ENCODE results near the gene ADAMTS9. TPM values are rescaled to one million over a fixed set of nuclear protein-coding genes. Genes with fewer than 3 reads are reported as not detected.

ADAMTS9 gene
- total and polyA plus RNA-seq, 2 of the 13 experiments (the other 11 are each of a cell fraction or from before 2014, with no cell fraction given) = 0.02 to 0.09 TPM

DNA sequence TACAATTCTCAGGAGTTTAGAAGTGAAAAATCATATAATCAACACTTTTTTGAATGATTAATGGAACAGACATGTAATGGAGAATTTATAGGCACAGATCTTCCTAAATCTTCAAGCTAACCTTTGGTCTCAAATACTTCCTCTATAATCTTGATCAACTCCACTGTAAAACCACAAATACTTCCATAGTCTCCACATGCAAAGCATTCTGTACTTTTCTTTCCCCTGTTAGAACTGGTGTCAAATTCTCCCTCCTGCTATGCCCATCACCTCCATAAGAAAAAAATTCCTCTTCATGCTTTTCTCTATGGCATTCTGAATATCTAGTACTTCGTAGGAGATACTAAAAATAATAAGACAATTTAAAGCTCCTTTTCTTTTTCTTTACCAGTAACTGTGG, 214.3 kb downstream of the ADAMTS9 start:
- in situ Hi-C loops (cut with HindIII; ENCODE audit: extremely low pct_ligation_motif_present, low pct_unique_long_range_greater_than_20kb) (no loop called here), intact Hi-C loops (cut with micrococcal nuclease; ENCODE audit: unreplicated experiment) (no loop called here)
- H3K4me1 ChIP-seq (ENCODE audit: insufficient read depth, low read length) = no peaks in the 10 kb centered on the region
- FAIRE-seq (no peak), DNase-seq (ENCODE audit: low spot score) (no peak), ATAC-seq (no peak)
- H3K27me3 ChIP-seq (ENCODE audit: control insufficient read depth in 1 of 2, insufficient read depth in 2 of 2, low read length in 2 of 2) = no peaks in the 10 kb centered on the region
- no peak overlapping the region for H3K4me2 ChIP-seq (ENCODE audit: low read depth, low read length)
- H3K36me3 ChIP-seq (replicated peaks in 1 of 2; ENCODE audit: control insufficient read depth in 1 of 2, insufficient read depth in 2 of 2, low read length in 2 of 2) = no peaks in the 10 kb centered on the region
- H2AFZ ChIP-seq (ENCODE audit: low read length) = no peak overlapping the region
- no peak overlapping the region for H3K9ac ChIP-seq (ENCODE audit: insufficient read depth, low read depth, low read length)
- no peak overlapping the region for H3K27ac ChIP-seq (ENCODE audit: extremely low read length, insufficient read depth, low read length)
- CTCF ChIA-PET (ENCODE audit: low intra/inter-chr PET ratio, low total read pairs) = no interaction called here
- BruUV-seq (replicated peaks) = no TSS peak
- no peaks in the 10 kb centered on the region for H3K79me2 ChIP-seq (ENCODE audit: insufficient read depth, low read length)
- H3K9me3 ChIP-seq (ENCODE audit: low read length) = no peaks in the 10 kb centered on the region
- 11% methylated on average over 1 of the region's 1 CpG for whole genome bisulfite sequencing (ENCODE audit: low lambda C conversion rate)
- no peak for TF ChIP-seq ONECUT2 (CRISPR knock-in tag; IDR thresholded peaks at IDR 0.05)
- TF ChIP-seq DR1 (CRISPR knock-in tag; IDR thresholded peaks at IDR 0.05) = no peak
- TF ChIP-seq ZNF768 (CRISPR knock-in tag; IDR thresholded peaks at IDR 0.05) = no peak
- no peak for TF ChIP-seq ZNF331 (CRISPR knock-in tag; IDR thresholded peaks at IDR 0.05)
- TF ChIP-seq, protein P1, sequence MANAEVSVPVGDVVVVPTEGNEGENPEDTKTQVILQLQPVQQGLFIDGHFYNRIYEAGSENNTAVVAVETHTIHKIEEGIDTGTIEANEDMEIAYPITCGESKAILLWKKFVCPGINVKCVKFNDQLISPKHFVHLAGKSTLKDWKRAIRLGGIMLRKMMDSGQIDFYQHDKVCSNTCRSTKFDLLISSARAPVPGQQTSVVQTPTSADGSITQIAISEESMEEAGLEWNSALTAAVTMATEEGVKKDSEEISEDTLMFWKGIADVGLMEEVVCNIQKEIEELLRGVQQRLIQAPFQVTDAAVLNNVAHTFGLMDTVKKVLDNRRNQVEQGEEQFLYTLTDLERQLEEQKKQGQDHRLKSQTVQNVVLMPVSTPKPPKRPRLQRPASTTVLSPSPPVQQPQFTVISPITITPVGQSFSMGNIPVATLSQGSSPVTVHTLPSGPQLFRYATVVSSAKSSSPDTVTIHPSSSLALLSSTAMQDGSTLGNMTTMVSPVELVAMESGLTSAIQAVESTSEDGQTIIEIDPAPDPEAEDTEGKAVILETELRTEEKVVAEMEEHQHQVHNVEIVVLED (CRISPR knock-in tag; IDR thresholded peaks at IDR 0.05; ENCODE audit: borderline replicate concordance) = no peak
- TF ChIP-seq, protein P2, sequence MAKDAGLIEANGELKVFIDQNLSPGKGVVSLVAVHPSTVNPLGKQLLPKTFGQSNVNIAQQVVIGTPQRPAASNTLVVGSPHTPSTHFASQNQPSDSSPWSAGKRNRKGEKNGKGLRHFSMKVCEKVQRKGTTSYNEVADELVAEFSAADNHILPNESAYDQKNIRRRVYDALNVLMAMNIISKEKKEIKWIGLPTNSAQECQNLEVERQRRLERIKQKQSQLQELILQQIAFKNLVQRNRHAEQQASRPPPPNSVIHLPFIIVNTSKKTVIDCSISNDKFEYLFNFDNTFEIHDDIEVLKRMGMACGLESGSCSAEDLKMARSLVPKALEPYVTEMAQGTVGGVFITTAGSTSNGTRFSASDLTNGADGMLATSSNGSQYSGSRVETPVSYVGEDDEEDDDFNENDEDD (CRISPR knock-in tag; IDR thresholded peaks at IDR 0.05; ENCODE audit: borderline replicate concordance) = no peak
- no peak for TF ChIP-seq SIX1 (CRISPR knock-in tag; IDR thresholded peaks at IDR 0.05; ENCODE audit: borderline replicate concordance)
- no peak for TF ChIP-seq KAT8 (CRISPR knock-in tag; IDR thresholded peaks at IDR 0.05)
- TF ChIP-seq ZNF598 (CRISPR knock-in tag; IDR thresholded peaks at IDR 0.05; ENCODE audit: borderline replicate concordance) = no peak
- H3K4me3 ChIP-seq (replicated peaks in 1 of 3; ENCODE audit: insufficient read depth in 1 of 3, low read depth in 2 of 3, low read length in 3 of 3) = no peak overlapping the region
- POLR2A ChIA-PET = no interaction called here
- no peaks in the 10 kb centered on the region for H4K20me1 ChIP-seq (ENCODE audit: insufficient read depth, low read length)
